Body of pancreas (tissue), 4 donors: ENCODE results near the gene CHCHD3. TPM values are rescaled to one million over a fixed set of nuclear protein-coding genes. Genes with fewer than 3 reads are reported as not detected.

Source experiments
- ATAC-seq: fragments of 150-250 bp; one replicate; pipeline ENCODE4 v1.9.1; 2016
- DNase-seq, 4 donors: peaks; one replicate each; pipeline ENCODE4 v3.0.0-alpha.2; 2019
- H3K27ac ChIP-seq, 4 donors: fragments of 200-600 bp; sonication (generic); 1 replicate in 3 of 4; 2 replicates in 1 of 4; pipeline versions ENCODE4 v1.5.1 to v1.6.1; 2016 to 2019; ENCODE audit warnings: mild to moderate bottlenecking in 1 of 4, mixed read lengths in 1 of 4, moderate library complexity in 1 of 4
- H3K27me3 ChIP-seq, 2 donors: fragments of 200-600 bp; sonication (generic); one replicate each; pipeline ENCODE4 v1.6.0; 2016; ENCODE audit warnings: mild to moderate bottlenecking in 1 of 2
- H3K36me3 ChIP-seq, 2 donors: fragments of 200-600 bp; sonication (generic); replicated peaks in 1 of 2; 2 replicates each; pipeline ENCODE4 v1.5.1; 2016; ENCODE audit warnings: low read depth in 2 of 2; ENCODE audit not compliant: insufficient read depth in 1 of 2
- H3K4me1 ChIP-seq: fragments of 200-600 bp; sonication (generic); one replicate; pipeline ENCODE4 v1.6.0; 2016
- H3K4me3 ChIP-seq, 2 donors: fragments of 200-600 bp; sonication (generic); 1 replicate in 1 of 2; 2 replicates in 1 of 2; pipeline ENCODE4 v1.5.1; 2016 to 2019
- H3K9me3 ChIP-seq, 3 donors: fragments of 200-600 bp; sonication (generic); 1 replicate in 2 of 3; 2 replicates in 1 of 3; pipeline ENCODE4 v1.5.1; 2016
- CTCF ChIP-seq, 7 experiments: fragments of 450-650 bp in 4 of 7; fragments of 200-600 bp in 3 of 7; sonication (generic) in 3 of 7; IDR thresholded peaks; one replicate each; pipeline ENCODE4 v1.5.1; 2016 to 2019; ENCODE audit warnings: antibody characterized with exemption in 7 of 7
- POLR2A ChIP-seq, 3 donors: fragments of 450-650 bp; IDR thresholded peaks; one replicate each; pipeline ENCODE4 v1.6.1; 2016; ENCODE audit warnings: antibody characterized with exemption in 3 of 3, mild to moderate bottlenecking in 2 of 3
- WGBS, 2 donors: methylation state at CpG; one replicate each; pipeline ENCODE4 v1.1.5; 2017; 5-methylcytosine and 5-hydroxymethylcytosine counted together
- intact Hi-C: fragments of 100-400 bp; cut with DNase I; formaldehyde crosslinking; loops from one replicate; pipeline ENCODE4 v1.15.1; 2023
- total RNA-seq, 2 donors: library from RNA; depleted of rRNA; stranded (reverse); fragments of >200 nt; gene quantifications; one replicate each; pipeline ENCODE4 v1.1.0, GENCODE V29; 2016

Gene CHCHD3
- total RNA-seq, 2 donors from 2014 or later, result 24.4 to 32.6 TPM

- TF ChIP-seq CTCF (IDR thresholded peaks at IDR 0.05) (no peak), POLR2A (IDR thresholded peaks at IDR 0.05) (no peak)
- intact Hi-C loops, result no loop called here
- Histone ChIP-seq H3K27me3 (no peaks in the 10 kb centered on the region), H3K4me3 (no peak overlapping the region), H3K9me3 (no peaks in the 10 kb centered on the region), H3K27ac (no peak overlapping the region), H3K4me1 (no peaks in the 10 kb centered on the region), H3K36me3 (no peaks in the 10 kb centered on the region)
- DNase-seq (no peak), ATAC-seq (no peak)
- 90 to 97% methylated on average over 2 of the region's 2 CpGs for WGBS, 2 donors
Observed at GRCh38 chr7:132770055-132770454, 311.8 kb downstream of the CHCHD3 start.

- TF ChIP-seq POLR2A (IDR thresholded peaks at IDR 0.05) (no peak), CTCF (IDR thresholded peaks at IDR 0.05) (no peak)
- intact Hi-C loops, result no loop called here
- Histone ChIP-seq H3K4me3 (no peak overlapping the region), H3K27ac (no peak overlapping the region), H3K9me3 (no peaks in the 10 kb centered on the region), H3K27me3 (no peaks in the 10 kb centered on the region), H3K4me1 (no peaks in the 10 kb centered on the region), H3K36me3 (no peaks in the 10 kb centered on the region)
- ATAC-seq (no peak), DNase-seq (no peak)
- 77 to 88% methylated on average over 2 of the region's 2 CpGs for WGBS, 2 donors
Observed at GRCh38 chr7:132769280-132769679, 312.6 kb downstream of the CHCHD3 start.

GRCh38 chr7:132768099-132768498 lies 313.8 kb downstream of the CHCHD3 start:
- ATAC-seq, result no peak

GRCh38 chr7:132767378-132767777 lies 314.5 kb downstream of the CHCHD3 start:
- Histone ChIP-seq H3K27me3 (no peaks in the 10 kb centered on the region), H3K4me1 (no peaks in the 10 kb centered on the region), H3K27ac (no peak overlapping the region), H3K9me3 (no peaks in the 10 kb centered on the region), H3K4me3 (no peak overlapping the region), H3K36me3 (no peaks in the 10 kb centered on the region)
- intact Hi-C loops, result no loop called here
- ATAC-seq, result no peak
- WGBS, 2 donors, result 35 to 42% methylated on average over 5 of the region's 5 CpGs
- no peak for DNase-seq
- no peak for TF ChIP-seq CTCF (IDR thresholded peaks at IDR 0.05)
- TF ChIP-seq POLR2A (IDR thresholded peaks at IDR 0.05), result no peak

More at GRCh38 chr7:132768099-132768498, 313.8 kb downstream of the CHCHD3 start:
- Histone ChIP-seq H3K36me3 (no peaks in the 10 kb centered on the region), H3K27me3 (no peaks in the 10 kb centered on the region), H3K4me1 (no peaks in the 10 kb centered on the region), H3K4me3 (no peak overlapping the region), H3K27ac (no peak overlapping the region), H3K9me3 (no peaks in the 10 kb centered on the region)
- intact Hi-C loops, result no loop called here
- 89 to 93% methylated on average over 3 of the region's 3 CpGs for WGBS, 2 donors
- DNase-seq, result no peak
- TF ChIP-seq CTCF (IDR thresholded peaks at IDR 0.05) (no peak), POLR2A (IDR thresholded peaks at IDR 0.05) (no peak)

- TF ChIP-seq CTCF (IDR thresholded peaks at IDR 0.05), result no peak
- TF ChIP-seq POLR2A (IDR thresholded peaks at IDR 0.05), result no peak
- Histone ChIP-seq H3K36me3 (no peaks in the 10 kb centered on the region), H3K9me3 (no peaks in the 10 kb centered on the region), H3K4me3 (no peak overlapping the region), H3K27me3 (no peaks in the 10 kb centered on the region), H3K27ac (no peak overlapping the region), H3K4me1 (no peaks in the 10 kb centered on the region)
- intact Hi-C loops, result no loop called here
- ATAC-seq (no peak), DNase-seq (no peak)
- WGBS, 2 donors, result 40 to 80% methylated on average over 1 of the region's 1 CpG
Observed at GRCh38 chr7:132766660-132767059, 315.2 kb downstream of the CHCHD3 start.
